Right renal pelvis (tissue), 4 donors: ENCODE data around the gene MT1A. TPM values are rescaled to one million over a fixed set of nuclear protein-coding genes. Genes with fewer than 3 reads are reported as not detected.

ENCODE experiments used
- DNase-seq, 4 donors: peaks; one replicate each; pipeline ENCODE4 v3.0.0-alpha.2; 2013; ENCODE audit warnings: low read depth in 4 of 4, low spot score in 3 of 4, missing footprints in 1 of 4
- polyA plus RNA-seq, 4 donors: library from polyadenylated mRNA; unstranded; fragments of 120-200 nt; gene quantifications; one replicate each; pipeline ENCODE4 v1.2.1, GENCODE V29; 2013; ENCODE audit not compliant: insufficient read length in 4 of 4

The MT1A gene
- polyA plus RNA-seq, 4 donors, result 0.38 TPM; not detected in 3

- DNase-seq, result no peak
These were observed 8.3 kb upstream of the MT1A start for GRCh38 chr16:56630134-56630533.

GRCh38 chr16:56631197-56631596, 7.3 kb upstream of the MT1A start:
- no peak for DNase-seq

- DNase-seq, result no peak
These were observed 6.7 kb upstream of the MT1A start for GRCh38 chr16:56631832-56632155.

DNA sequence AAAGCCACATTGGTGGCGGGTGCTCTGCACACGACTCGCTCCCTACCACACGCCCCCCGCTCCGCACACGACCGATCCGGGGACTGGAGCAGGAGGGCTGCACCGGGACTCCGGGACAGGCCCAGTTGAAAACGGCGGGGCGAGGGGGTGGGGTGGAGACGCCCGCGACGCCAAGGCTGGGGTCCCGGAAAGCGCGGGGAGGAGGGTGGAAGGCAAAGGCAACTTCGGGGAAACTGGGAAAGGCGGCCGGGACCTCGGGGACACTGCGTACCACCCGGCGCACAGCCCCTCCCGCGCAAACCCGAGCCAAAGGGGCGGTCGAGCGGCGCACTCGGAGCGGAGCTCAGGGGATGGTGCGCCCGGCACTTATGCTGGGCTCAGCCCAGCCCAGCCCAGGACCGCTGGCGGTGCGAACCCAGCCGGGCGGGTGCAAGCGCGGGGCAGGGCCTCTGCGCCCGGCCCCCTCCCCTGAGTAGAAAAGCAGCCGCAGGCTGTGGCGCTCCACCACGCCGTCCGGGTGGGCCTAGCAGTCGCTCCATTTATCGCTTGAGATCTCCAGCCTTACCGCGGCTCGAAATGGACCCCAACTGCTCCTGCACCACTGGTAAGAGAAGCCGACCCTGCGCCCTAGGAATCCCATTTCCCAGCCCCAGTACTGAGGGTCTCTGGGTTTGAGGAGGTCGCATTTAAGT, 6.2 kb upstream of the MT1A start, which contains the start of gene MT1M:
Gene MT1M (plus strand): TSS at position 504 of the 692 bp plus-strand sequence. CDS start 73 bp downstream, at position 577.
- DNase-seq, result no peak

DNA sequence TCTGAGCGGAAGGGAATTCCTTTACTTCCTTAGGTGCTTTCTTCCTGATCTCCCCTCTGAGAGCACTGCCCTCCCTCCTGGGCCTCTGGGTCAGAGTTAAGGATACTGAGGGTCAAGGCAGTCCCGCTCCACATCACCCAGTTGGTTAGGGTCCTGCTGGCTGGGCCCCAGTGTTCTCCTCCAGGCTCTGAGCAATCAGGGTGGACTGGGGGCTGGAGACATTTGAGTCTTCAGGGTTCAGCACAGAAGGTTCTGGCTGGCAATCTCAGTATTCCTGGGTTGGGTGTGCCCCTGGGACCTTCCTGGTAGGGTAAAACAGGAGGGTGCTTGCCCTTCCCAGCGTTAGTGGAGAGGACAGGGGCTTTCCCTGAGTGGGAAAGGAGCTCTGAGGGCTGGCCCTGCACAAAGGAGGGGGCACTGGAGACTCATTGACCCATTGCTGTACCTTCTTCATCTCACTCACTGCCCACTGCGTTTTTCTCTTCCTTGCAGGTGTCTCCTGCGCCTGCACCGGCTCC, 5.6 kb upstream of the MT1A start:
- DNase-seq, result no peak

GRCh38 chr16:56633535-56633934, 4.9 kb upstream of the MT1A start:
- DNase-seq, result no peak

DNA sequence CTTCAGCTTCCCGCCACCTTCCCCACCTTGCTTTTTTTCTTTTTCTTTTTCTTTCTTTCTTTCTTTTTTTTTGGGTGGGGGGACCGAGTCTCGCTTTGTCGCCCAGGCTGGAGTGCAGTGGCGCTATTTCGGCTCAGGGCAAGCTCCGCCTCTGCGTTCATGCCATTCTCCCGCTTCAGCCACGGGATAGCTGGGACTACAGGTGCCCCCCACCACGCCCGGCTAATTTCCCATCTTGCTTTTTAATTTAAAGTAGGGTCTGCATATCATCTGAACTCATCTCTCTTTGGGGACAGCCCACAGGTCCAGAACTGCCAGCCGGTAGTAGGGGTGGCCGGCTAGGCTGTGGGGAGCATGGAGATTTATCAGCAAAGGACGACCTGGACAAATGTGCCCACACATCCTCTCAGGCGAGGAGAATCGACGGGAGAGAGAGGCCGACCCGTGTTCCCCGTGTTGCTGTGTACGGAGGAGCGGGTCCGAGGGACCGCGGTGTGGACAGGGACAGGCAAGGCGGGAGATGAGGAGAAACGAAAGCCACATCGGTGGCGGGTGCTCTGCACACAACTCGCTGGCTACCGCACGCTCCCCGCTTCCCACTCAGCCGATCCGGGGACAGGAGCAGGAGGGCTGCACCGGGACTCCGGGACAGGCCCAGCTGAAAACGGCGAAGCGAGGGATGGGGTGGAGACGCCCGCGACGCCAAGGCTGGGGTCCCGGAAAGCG, 3.6 kb upstream of the MT1A start:
- DNase-seq, result no peak

- DNase-seq, result no peak
These were observed 3.0 kb upstream of the MT1A start for GRCh38 chr16:56635441-56635967.

- no peak for DNase-seq
These were observed 1.7 kb upstream of the MT1A start for GRCh38 chr16:56636616-56637413.

- DNase-seq, result no peak
These were observed 579 bp downstream of the MT1A start for GRCh38 chr16:56639045-56639444.

GRCh38 chr16:56640076-56640475, 1.6 kb downstream of the MT1A start:
- DNase-seq, result no peak

DNA sequence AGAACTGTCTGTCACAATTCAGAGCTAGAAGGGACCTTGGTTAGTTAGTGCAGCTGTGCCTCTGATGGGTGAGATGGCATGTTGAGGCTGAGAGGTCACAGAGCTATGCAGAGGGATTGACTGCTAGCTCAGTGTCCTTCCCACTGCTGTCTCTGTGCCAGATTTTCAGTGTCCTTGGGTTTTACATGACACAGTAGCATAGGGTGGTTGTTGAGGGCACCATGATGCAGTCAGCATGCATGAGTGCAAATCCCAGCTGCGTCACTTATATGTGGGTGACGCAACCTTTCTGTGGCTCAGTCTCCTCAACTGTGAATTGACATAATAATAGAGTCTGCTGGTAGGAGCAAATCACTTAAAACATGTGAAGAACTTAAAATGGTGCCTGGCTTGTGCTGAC, 2.7 kb downstream of the MT1A start:
- DNase-seq, result no peak

- no peak for DNase-seq
These were observed 4.8 kb downstream of the MT1A start for GRCh38 chr16:56643080-56643778.

- no peak for DNase-seq
These were observed 5.4 kb downstream of the MT1A start for GRCh38 chr16:56643833-56644232.

GRCh38 chr16:56645311-56645710, 6.8 kb downstream of the MT1A start:
- DNase-seq, result no peak

DNA sequence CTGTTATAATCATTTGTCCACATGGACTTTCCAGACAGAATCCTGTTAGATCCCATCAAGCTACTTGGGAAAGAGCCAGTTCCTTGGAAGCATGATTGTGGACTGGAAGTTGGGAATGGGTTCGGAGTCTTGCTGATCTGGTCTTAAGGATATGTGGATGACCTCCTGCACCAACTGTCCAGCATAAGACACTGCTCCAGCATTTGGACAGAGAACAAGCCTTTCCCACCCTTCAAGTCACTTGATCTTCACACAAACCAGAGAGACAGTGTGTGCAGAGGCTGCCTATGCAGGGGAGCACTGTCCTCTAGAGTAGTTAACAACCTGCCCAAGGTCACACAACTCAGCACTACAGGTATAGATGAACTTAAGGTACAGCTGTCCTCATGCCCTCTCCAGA, 7.4 kb downstream of the MT1A start:
- DNase-seq, result no peak

DNA sequence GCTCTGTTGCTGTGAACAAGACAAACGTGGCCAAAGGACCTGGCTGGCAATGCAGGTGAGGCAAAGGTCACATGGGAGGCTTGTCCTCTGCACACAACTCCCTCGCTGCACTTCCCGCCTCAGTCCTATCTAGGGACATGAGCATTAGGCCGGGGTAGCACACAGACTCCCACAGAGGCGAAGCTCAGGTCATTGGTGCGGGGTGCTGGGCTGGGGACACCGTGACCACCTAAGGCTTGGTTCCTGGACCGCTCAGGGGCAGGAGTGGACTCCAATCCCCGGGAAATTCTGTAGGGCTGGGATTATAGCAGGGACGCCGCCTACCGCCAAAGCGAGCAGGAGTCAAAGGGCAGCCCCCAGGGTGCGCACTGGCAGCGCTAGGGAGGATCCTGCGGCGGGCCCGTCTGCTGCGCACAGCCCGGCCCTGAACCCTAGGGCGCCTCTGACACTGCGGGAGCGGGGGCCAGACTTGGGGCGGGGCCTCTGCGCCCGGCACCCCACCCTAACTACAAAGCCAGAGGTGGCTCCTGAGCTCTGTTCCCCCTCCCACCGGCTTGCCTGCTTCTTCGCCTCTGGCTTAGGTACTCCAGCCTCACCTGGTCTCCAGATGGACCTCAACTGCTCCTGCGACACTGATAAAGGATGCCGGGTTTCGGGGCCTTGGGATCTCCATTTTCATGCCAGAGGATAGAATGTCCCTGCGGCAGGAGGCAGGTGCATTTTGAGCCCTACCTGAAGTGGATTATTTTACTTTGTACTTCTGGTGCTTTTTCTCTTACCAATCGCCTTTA, 9.4 kb downstream of the MT1A start:
- DNase-seq, result no peak

GRCh38 chr16:56649271-56649670, 10.8 kb downstream of the MT1A start:
- no peak for DNase-seq

- DNase-seq, result no peak
These were observed 11.4 kb downstream of the MT1A start for GRCh38 chr16:56649820-56650219.

- no peak for DNase-seq
These were observed 13.1 kb downstream of the MT1A start, which contains the start of gene MT1B for GRCh38 chr16:56651586-56651985. TSS of gene MT1B (plus strand) at chr16:56651886. CDS start at chr16:56651954, 68 bp downstream.
